Kidney epithelial cell (primary cell): ENCODE results near the gene NELFA. TPM values are rescaled to one million over a fixed set of nuclear protein-coding genes. Genes with fewer than 3 reads are reported as not detected.
"Not testable (repeated sequence)": the region's sequence is repeated elsewhere in the genome, so short reads cannot be mapped to it uniquely, and the experiment has no call there.

Experiments used
- DNase-seq: peaks from one replicate; pipeline ENCODE4 v3.0.0-alpha.2; 2010; ENCODE audit warnings: low read depth
- H3K27me3 ChIP-seq: 2 replicates; pipeline ENCODE4 v1.6.0; 2011; ENCODE audit warnings: low read length; ENCODE audit not compliant: control insufficient read depth, insufficient read depth
- H3K36me3 ChIP-seq: 2 replicates; pipeline ENCODE4 v1.5.1; 2011; ENCODE audit warnings: low read length; ENCODE audit not compliant: control insufficient read depth, insufficient read depth
- H3K4me3 ChIP-seq: 2 replicates; pipeline ENCODE4 v1.5.1; 2011; ENCODE audit warnings: low read depth, mild to moderate bottlenecking, control low read depth, low read length
- total RNA-seq: library from RNA; depleted of rRNA; stranded (reverse); fragments of >200 nt; gene quantifications from 2 replicates; pipeline ENCODE4 v1.2.3, GENCODE V29; 2015
- TF ChIP-seq, protein P1 (sequence below): IDR thresholded peaks from 2 replicates; pipeline ENCODE4 v1.5.1; 2011; ENCODE audit warnings: mild to moderate bottlenecking, moderate library complexity, low read length, control low read depth, inconsistent platforms; ENCODE audit not compliant: insufficient read depth, poor library complexity, severe bottlenecking

The NELFA gene
- total RNA-seq, 1 donor from 2014 or later = 31.9 TPM

DNA sequence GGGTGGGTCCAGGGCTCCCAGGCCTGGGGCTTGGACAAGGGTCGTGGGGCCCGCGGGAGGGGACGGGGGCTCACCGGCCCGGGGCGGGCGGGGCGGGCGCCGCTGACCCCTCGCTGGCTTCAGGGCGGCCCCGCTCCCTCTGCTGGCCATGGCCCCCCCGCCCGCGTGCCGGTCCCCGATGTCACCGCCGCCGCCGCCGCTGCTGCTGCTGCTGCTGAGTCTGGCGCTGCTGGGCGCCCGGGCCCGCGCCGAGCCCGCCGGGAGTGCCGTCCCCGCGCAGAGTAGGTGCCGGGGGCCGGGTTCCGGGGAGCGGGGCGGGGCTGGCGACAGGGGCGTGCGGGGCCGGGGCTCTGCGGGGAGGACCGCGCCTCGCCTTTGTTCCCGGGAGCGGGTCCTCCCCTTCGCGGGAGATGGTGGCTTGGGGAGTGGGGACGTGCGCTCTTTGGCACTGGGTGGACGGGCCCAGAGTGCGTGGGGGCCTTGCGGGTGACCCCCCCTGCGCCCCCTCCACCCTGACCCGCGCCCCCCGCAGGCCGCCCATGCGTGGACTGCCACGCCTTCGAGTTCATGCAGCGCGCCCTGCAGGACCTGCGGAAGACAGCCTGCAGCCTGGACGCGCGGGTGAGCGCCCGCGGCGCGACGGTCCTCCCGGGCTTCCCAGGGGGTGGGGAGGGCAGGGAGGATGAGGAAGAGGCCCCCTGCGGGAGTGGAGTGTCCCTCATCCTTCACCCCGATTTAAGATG, 33.6 kb upstream of the NELFA start:
- TF ChIP-seq, protein P1, sequence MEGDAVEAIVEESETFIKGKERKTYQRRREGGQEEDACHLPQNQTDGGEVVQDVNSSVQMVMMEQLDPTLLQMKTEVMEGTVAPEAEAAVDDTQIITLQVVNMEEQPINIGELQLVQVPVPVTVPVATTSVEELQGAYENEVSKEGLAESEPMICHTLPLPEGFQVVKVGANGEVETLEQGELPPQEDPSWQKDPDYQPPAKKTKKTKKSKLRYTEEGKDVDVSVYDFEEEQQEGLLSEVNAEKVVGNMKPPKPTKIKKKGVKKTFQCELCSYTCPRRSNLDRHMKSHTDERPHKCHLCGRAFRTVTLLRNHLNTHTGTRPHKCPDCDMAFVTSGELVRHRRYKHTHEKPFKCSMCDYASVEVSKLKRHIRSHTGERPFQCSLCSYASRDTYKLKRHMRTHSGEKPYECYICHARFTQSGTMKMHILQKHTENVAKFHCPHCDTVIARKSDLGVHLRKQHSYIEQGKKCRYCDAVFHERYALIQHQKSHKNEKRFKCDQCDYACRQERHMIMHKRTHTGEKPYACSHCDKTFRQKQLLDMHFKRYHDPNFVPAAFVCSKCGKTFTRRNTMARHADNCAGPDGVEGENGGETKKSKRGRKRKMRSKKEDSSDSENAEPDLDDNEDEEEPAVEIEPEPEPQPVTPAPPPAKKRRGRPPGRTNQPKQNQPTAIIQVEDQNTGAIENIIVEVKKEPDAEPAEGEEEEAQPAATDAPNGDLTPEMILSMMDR = no peak
- H3K27me3 ChIP-seq = peaks cover 24% of the 10 kb centered on the region
- H3K36me3 ChIP-seq = peaks cover 1% of the 10 kb centered on the region
- H3K4me3 ChIP-seq = peak overlapping the region; percentile 87
- no peak for DNase-seq

DNA sequence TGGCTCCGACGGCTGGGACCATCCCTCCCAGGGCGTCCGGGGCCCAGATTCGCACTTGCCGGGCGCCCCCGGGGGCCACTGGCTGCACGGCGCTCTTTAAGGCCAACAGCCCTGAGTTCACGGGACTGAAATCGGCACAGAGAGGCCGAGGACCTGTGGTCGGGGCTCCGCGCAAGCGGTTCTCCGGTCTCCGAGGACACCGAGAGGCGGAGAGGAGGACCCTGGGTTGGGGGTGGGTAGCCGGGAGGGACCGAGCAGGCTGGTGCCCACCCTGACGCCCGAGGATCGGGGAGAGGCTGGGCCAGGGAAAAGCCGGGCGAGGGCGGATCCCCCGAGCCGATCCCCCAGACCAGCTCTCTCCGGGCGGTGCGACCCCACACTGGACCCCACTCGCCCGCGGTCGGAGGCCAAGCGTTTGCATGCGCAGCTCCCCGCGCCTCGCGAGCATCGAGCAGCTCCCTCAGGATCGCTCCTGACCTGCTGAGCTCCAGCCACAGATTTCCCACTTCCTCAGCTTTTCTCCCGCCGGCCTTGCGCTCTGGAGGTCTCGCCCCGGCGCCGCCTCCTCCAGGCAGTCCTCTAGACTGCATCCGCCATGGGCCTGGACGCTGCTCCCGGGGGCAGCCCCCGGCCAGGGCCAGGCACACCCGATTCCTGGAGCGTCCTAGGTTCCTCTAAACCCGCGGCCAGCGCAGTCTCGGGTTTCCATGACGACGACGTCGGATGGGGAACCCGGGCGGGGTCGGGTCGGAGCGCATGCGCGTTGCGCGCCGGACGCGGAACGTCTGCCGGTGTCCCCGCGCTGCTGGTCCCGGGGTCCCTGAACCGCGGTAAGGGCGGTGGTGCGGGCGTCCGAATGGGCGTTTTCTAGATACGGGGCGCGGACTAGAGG, 32.7 kb upstream of the NELFA start:
- peak; percentile 10 for DNase-seq
- H3K4me3 ChIP-seq = peak overlapping the region; percentile 87
- TF ChIP-seq, protein P1 = no peak
- H3K36me3 ChIP-seq = peaks cover 1% of the 10 kb centered on the region
- peaks cover 18% of the 10 kb centered on the region for H3K27me3 ChIP-seq

DNA sequence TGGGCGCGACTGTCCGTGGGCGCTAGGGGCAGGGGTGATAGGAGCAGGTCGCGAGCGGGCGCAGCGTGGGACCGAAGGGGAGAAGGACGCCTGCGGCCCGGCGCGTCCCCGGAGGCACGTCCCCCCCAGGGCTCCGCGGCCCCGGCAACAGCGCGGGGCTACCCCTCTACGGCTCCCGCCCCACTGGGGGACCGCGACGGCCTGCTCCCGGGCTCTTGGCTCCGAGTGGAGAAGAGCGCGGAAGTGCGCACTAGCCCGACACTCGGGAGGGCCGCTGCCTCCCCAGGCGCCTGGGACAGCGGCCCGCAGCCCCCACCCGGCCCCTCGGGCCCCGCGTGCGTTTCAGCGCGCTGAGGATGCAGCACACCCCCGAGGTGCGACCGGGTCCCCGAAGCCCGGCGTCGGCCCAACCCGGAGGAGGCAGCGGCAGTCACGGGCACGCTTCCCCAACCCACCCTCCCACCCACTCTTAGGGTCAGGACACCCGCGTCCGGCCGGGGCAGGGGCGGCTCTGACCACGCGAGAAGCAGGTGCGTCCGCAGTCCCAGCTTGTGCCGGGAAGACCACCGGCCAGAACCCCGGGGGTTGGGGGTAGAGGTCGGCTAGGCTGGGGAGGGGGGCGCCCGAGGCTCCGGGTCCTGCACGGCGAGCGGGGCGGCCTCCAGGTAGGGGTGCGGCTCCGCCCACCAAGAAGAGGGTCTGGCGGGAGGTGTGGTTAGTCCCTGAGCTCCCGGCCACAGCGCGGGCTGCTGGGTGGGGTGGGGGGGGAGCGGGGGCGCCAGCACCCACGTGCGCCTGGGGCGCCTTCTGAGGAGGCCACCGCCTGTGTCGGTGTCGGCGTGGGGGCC, 31.8 kb upstream of the NELFA start:
- TF ChIP-seq, protein P1 = no peak
- H3K27me3 ChIP-seq = peaks cover 18% of the 10 kb centered on the region
- peaks cover 1% of the 10 kb centered on the region for H3K36me3 ChIP-seq
- no peak for DNase-seq
- peak overlapping the region; percentile 87 for H3K4me3 ChIP-seq

DNA sequence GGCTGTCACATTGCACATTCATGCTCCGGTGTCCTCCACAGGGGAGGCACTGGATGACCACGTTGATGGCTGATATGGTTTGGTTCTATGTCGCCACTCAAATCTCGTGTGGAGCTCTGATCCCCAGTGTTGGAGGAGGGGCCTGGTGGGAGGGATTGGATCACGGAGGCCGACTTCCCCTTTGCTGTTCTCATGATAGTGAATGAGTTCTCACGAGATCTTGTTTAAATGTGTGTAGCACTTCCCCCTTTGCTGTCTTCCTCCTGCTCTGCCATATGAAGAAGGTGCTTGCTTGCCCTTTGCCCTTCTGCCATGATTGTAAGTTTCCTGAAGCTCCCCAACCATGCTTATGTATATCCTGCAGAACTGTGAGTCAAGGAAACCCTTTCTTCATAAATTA, 28.1 kb upstream of the NELFA start:
- TF ChIP-seq, protein P1 = no peak
- peaks cover 22% of the 10 kb centered on the region for H3K27me3 ChIP-seq
- H3K4me3 ChIP-seq = no peak overlapping the region
- no peak for DNase-seq
- H3K36me3 ChIP-seq = no peaks in the 10 kb centered on the region

DNA sequence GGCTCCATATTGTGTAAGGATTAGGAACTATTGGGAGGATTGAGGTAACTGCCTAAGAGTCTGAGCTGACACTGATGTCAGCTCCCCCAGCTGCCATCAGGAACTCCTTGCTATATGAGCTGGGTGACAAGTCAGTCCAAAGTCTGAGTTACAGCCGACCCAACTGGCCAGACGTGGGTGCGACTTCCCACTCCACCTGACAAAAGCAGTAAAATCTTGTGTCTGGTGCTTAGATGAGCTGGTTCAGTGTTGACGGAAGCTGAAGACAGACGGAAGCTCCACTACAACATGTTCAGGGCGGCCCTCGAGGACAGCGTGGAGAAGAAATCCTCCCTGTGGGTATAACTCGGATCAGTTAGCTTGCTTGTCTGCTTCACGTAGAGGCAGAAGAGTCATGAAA, 27.6 kb upstream of the NELFA start:
- no peaks in the 10 kb centered on the region for H3K36me3 ChIP-seq
- DNase-seq = no peak
- TF ChIP-seq, protein P1 = no peak
- H3K27me3 ChIP-seq = peaks cover 19% of the 10 kb centered on the region
- no peak overlapping the region for H3K4me3 ChIP-seq

DNA sequence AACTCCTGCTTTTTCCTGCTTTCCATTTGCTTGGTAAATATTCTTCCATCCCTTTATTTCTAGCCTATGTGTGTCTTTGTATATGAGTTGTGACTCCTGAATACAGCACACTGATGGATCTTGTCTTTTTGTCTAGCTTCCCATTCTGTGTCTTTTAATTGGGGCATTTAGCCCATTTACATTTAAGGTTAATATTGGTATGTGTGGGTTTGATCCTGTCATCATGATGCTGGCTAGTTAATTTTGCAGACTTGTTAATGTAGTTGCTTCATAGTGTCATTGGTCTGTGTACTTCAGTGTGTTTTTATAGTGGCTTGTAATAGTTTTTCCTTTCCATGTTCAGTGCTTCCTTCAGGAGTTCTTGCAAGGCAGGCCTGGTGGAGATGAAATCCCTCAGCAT, 22.4 kb upstream of the NELFA start:
- not testable (repeated sequence) for DNase-seq, H3K27me3 ChIP-seq, H3K36me3 ChIP-seq, H3K4me3 ChIP-seq

DNA sequence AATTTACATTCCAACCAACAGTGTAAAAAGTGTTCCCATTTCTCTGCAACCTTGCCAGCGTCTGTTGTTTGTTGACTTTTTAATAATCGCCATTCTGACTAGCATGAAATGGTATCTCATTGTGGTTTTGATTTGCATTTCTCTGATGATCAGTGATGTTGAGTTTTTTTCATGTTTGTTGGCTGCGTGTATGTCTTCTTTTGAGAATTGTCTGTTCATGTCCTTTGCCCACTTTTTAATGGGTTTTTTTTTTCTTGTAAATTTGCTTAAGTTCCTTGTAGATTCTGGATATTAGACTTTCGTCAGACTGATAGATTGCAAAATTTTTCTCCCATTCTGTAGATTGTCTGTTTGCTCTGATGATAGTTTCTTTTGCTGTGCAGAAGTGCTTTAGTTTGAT, 18.3 kb upstream of the NELFA start:
- DNase-seq, H3K27me3 ChIP-seq, H3K36me3 ChIP-seq, H3K4me3 ChIP-seq: not testable (repeated sequence)
